ENCODE measurements around the gene APRT. TPM values are rescaled to one million over a fixed set of nuclear protein-coding genes. Genes with fewer than 3 reads are reported as not detected.

Gene APRT
- total RNA-seq, 1 donor from 2014 or later = 53.4 TPM

- Mint-ChIP-seq H3K4me1 (peaks cover 32% of the 10 kb centered on the region), H3K36me3 (no peaks in the 10 kb centered on the region), H3K27me3 (ENCODE audit: insufficient read depth, low read depth) (peaks cover 5% of the 10 kb centered on the region), H3K27ac (no peak overlapping the region), H3K4me3 (no peak overlapping the region), H3K9me3 (no peaks in the 10 kb centered on the region)
- peaks cover 6% of the 10 kb centered on the region for H4K20me1 ChIP-seq (ENCODE audit: low read depth)
- no peaks in the 10 kb centered on the region for H3K27me3 ChIP-seq
- H3K27ac ChIP-seq = no peak overlapping the region
- H3K36me3 ChIP-seq = no peaks in the 10 kb centered on the region
- no peak overlapping the region for H2AFZ ChIP-seq (replicated peaks)
- TF ChIP-seq CTCF (IDR thresholded peaks at IDR 0.05) (no peak), EZH2 (IDR thresholded peaks at IDR 0.05) (no peak), EZH2phosphoT487 (IDR thresholded peaks at IDR 0.05) (no peak)
- no peaks in the 10 kb centered on the region for H3K9me3 ChIP-seq (ENCODE audit: low read depth)
- H3K4me3 ChIP-seq = no peak overlapping the region
- H3F3A ChIP-seq (ENCODE audit: low read depth) = peaks cover 32% of the 10 kb centered on the region
- H3K9ac ChIP-seq = no peak overlapping the region
- H3K4me2 ChIP-seq = peak overlapping the region; percentile 47
- DNase-seq (ENCODE audit: low spot score) = peak; percentile 93
- H3K4me1 ChIP-seq = peaks cover 53% of the 10 kb centered on the region
- no peaks in the 10 kb centered on the region for H3K79me2 ChIP-seq (ENCODE audit: low read depth)
Observed at GRCh38 chr16:88770461-88771293, 41.1 kb downstream of the APRT start.

DNA sequence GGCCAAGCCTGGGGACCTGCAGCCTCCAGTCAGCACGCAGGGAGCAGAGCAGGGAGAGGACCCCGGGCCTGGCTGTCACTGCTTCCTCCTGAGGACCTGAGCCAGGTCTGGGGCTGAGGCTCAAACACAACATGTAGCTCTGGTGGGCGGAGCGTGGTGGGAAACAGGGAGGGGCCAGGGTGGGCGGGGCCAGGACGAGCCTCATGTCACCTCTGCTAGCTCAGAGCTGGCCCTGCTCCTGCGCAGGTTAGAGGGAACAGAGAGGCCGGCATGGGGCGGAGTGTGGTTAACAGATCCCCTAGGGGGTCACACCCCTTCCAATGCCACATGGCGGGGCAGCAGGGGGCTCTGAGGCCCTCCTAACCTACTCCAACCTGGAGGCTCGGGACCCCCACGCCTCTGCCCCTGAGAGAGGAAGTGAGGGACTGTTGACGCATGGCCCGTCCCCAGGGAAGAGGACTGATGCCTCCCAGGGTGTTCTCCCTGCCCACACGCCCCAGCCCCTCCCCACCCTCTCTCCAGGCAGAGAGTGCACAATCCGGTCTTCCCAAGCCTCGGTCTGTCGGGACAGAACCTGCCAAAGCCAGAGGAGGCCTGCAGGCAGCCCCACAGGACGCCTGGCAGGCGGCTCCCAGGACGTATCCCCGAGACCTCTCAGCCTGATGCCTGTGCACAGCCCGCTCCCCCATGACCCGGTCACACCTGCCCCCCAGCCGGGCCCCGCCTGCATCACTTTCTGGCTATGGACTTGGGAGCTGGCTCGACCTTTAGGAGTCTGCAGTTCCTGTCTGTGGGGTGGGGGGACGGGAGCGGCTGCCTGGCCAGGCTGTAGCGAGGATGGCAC is 41.9 kb downstream of the APRT start:
- Mint-ChIP-seq H3K4me3 (no peak overlapping the region), H3K27me3 (ENCODE audit: insufficient read depth, low read depth) (peaks cover 2% of the 10 kb centered on the region), H3K9me3 (no peaks in the 10 kb centered on the region), H3K27ac (peak overlapping the region; percentile 53), H3K36me3 (no peaks in the 10 kb centered on the region), H3K4me1 (peaks cover 32% of the 10 kb centered on the region)
- Histone ChIP-seq H4K20me1 (ENCODE audit: low read depth) (peaks cover 6% of the 10 kb centered on the region), H2AFZ (replicated peaks) (no peak overlapping the region), H3F3A (ENCODE audit: low read depth) (peaks cover 31% of the 10 kb centered on the region), H3K27me3 (no peaks in the 10 kb centered on the region), H3K9me3 (ENCODE audit: low read depth) (no peaks in the 10 kb centered on the region), H3K4me3 (no peak overlapping the region), H3K4me2 (peak overlapping the region; percentile 47), H3K27ac (no peak overlapping the region), H3K9ac (no peak overlapping the region), H3K36me3 (no peaks in the 10 kb centered on the region), H3K79me2 (ENCODE audit: low read depth) (no peaks in the 10 kb centered on the region), H3K4me1 (peaks cover 53% of the 10 kb centered on the region)
- DNase-seq (ENCODE audit: low spot score) = peak; percentile 92
- TF ChIP-seq EZH2phosphoT487 (IDR thresholded peaks at IDR 0.05) (no peak), CTCF (IDR thresholded peaks at IDR 0.05) (no peak), EZH2 (IDR thresholded peaks at IDR 0.05) (no peak)

DNA sequence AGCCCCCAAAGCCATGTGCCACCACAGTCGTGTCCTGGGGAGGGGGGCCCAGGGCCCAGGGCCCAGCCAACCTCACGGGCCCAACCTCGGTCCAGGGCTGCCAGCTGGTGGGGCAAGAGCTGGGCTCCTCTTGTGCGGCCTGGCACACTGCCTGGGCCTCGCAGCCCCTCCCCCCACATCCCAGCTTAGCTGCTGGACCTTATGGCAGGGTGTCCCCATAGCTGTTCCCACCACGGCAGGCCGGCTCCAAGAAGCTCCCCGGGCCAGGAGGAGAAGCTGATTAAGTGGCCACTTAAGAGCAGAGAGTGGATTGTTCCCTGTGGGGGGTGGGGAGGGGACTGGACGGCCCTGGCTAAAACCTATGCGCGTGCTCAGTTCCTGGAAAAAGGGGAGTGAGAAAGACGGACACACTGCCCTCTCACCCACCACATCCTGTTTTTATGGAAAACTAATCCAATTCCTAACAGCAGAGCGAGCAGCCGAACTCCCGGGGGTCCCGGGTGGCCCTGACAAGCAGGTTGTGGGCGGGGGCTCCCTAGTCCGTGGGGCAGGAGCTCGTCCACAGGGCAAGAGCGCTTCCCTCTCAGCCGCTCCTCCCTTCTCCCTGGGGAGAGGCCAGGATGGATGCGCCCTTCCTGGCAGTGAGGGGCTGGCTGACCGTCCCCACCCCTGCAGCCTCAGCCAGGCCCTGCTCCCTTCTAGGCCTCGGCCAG is 43.5 kb downstream of the APRT start:
- Histone ChIP-seq H3K9me3 (ENCODE audit: low read depth) (no peaks in the 10 kb centered on the region), H3K27ac (no peak overlapping the region), H3K36me3 (no peaks in the 10 kb centered on the region), H4K20me1 (ENCODE audit: low read depth) (peaks cover 6% of the 10 kb centered on the region), H3K9ac (no peak overlapping the region), H3F3A (ENCODE audit: low read depth) (peaks cover 38% of the 10 kb centered on the region), H3K4me2 (peak overlapping the region; percentile 36), H3K4me1 (peaks cover 54% of the 10 kb centered on the region), H2AFZ (replicated peaks) (no peak overlapping the region), H3K27me3 (no peaks in the 10 kb centered on the region), H3K79me2 (ENCODE audit: low read depth) (no peaks in the 10 kb centered on the region), H3K4me3 (no peak overlapping the region)
- no peak for TF ChIP-seq CTCF (IDR thresholded peaks at IDR 0.05)
- peaks cover 2% of the 10 kb centered on the region for H3K27me3 Mint-ChIP-seq (ENCODE audit: insufficient read depth, low read depth)
- H3K27ac Mint-ChIP-seq = peak overlapping the region; percentile 29
- no peaks in the 10 kb centered on the region for H3K9me3 Mint-ChIP-seq
- H3K4me3 Mint-ChIP-seq = no peak overlapping the region
- DNase-seq (ENCODE audit: low spot score) = peak; percentile 65
- H3K36me3 Mint-ChIP-seq = no peaks in the 10 kb centered on the region
- H3K4me1 Mint-ChIP-seq = peaks cover 31% of the 10 kb centered on the region

All from neural progenitor cell (in vitro differentiated cells).